Stimulated activated CD8-positive, alpha-beta memory T cell treated with anti-CD3 and anti-CD28 coated beads, Interleukin-4, amount 100 ng/mL, for 1 hour (primary cell): ENCODE measurements around the gene CAPSL.
"Not testable (repeated sequence)": the region's sequence is repeated elsewhere in the genome, so short reads cannot be mapped to it uniquely, and the experiment has no call there.

Experiments used
- DNase-seq, 2 donors: peaks; one replicate each; pipeline ENCODE4 v3.0.0-alpha.2; 2020; ENCODE audit warnings: low read depth in 2 of 2, low spot score in 1 of 2

Gene CAPSL

DNA sequence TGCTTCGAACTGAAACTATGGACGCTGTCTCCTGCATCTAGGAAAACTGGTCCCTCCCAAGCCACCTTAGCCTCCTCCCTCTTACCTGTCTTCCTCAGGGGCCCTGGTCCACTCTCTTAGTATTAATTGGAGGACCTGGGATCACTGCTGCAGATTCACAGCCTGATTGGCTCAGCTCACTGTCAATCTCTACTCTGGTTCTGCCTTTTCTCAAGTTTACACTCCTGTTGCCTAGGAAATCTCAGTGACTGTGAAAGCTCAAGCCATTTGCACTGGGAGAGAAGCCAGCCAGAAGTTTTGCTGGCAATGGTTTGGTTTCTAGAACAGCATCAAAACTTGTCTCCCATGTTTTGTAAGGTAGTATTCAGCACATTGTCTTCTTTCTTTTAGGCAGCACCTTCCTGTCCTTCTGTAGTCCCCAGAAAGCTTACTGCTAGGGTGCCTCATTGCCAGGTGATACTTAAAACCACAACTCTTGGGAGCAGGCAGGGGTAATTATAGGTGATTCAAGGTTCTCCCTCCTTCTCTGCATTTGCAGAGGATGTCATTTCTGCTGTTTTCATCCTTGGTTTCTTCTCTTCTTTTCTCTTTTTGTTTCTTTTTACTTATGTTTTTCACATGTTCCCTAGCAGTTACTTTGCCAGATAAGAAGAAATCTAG is at the start of gene CAPSL:
TSS of gene CAPSL (minus strand) at position 55 of the 660 bp plus-strand sequence. CDS start 17,502 bp downstream, outside the sequence.
- DNase-seq: no peak

- DNase-seq: no peak
Measured at GRCh38 chr5:35987776-35988175, 49.4 kb upstream of the CAPSL start.

- no peak for DNase-seq
Measured at GRCh38 chr5:35979715-35980114, 41.3 kb upstream of the CAPSL start.

DNA sequence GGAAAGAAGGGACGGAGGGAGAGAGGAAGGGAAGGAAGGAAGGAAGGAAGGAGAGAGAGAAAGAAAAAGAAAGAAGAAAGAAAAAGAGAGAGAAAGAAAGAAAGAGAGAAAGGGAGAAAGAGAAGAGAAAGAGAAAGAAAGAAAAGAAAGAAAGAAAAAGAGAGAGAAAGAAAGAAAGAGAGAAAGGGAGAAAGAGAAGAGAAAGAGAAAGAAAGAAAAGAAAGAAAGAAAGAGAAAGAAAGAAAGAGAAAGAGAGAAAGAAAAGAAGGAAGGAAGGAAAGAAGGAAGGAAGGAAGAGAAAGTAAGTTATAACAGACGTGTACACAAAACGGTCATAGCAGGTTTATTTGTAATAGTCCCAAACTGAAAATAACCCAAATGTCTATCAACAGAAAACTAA is 38.4 kb upstream of the CAPSL start:
- not testable (repeated sequence) for DNase-seq

GRCh38 chr5:35974570-35974969 is 36.1 kb upstream of the CAPSL start:
- no peak for DNase-seq

DNA sequence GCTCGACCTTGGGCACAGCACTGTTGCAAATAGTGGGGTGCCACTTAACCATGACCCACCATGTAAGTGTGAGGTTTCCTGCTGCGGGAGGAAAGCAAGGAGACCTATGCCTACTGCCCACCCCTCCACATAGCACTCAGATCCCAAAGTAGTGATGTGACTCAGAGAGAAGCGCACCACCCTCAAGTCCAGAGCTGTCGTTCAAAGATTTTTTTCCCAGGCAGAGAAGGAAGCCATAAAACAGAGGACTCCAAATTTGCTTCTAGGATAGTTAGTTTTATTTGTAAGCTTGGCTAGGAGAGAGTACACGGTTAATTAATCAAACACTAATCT is 33.4 kb upstream of the CAPSL start:
- no peak for DNase-seq

DNA sequence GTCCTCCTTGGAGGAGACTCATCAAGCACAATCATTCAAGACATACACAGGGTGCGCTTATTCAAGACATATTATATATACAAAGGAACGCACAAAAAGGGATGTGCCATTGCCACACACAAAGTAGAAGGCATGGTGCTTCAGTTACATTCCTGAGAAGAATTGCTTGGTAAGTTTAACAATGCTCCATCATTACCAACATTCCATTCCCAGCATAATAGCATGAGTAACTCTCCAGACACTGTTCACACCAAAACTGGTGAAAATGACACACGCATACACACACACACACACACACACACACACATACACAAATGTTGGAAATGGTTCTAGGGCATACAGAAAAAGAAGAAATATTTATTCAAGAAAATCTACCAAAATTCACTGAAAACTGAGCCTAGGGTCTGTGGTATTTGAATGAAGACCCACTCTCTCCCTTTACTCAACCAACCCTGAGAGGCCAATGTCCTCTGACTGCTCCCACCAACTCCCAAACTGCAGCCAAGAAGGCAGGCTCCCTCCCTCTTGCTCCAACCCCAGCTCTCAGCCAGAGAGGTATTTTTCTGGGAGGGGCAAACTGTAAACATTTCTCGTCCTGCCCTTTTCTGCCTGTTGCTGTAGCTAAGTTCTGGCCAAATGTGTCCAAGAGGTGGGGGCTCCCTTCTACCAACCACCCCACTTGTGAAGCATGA is 32.9 kb upstream of the CAPSL start:
- no peak for DNase-seq

- DNase-seq: no peak
Measured at GRCh38 chr5:35963381-35963843, 25.0 kb upstream of the CAPSL start.

GRCh38 chr5:35960328-35960727 is 21.9 kb upstream of the CAPSL start:
- DNase-seq: no peak

GRCh38 chr5:35956429-35956828 is 18.0 kb upstream of the CAPSL start:
- DNase-seq: no peak

GRCh38 chr5:35954175-35954574 is 15.8 kb upstream of the CAPSL start:
- DNase-seq: no peak

- DNase-seq: no peak
Measured at GRCh38 chr5:35947085-35947484, 8.7 kb upstream of the CAPSL start.

- no peak for DNase-seq
Measured at GRCh38 chr5:35939639-35940038, 1.2 kb upstream of the CAPSL start.

- DNase-seq: peak; percentile 24 to 35
Measured at GRCh38 chr5:35926389-35927051, 11.9 kb downstream of the CAPSL start.

DNA sequence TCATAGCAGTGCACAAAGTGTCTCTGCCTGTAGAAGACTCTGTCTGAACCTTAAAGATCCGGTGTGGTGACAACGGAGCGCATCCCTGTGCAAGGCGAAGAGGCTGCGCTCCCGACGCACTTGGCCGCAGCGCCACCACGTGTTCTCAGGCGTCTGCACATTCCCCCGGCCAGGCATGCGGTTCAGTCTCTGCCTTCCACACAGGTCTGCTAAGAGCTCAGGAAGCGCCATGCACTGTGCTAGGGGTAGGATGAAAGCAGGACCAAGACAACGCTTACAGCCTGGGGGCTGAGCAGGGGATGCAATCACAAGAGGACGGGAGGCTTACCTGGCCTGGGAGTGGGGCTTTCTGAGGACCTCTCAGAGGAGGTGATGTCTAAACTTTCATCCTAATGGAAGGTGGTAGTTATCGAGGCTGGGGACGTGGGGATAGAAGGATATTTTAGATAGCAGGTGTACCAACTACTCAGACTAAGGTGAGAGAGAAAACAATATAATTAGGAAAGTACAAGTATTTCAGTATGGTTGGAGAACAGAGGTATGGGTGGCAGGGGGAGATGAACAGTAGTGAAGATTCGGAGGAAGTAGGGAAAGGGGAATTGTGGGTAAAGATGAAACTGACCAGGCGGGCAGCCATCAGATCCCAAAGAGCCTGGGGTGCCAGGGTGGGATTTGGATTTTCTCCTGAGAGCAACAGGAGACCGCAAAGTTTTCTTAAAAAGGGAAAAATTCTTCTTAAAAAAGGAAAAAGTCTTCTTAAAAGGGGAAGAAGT is 13.3 kb downstream of the CAPSL start:
- peak; percentile 56 to 71 for DNase-seq

DNA sequence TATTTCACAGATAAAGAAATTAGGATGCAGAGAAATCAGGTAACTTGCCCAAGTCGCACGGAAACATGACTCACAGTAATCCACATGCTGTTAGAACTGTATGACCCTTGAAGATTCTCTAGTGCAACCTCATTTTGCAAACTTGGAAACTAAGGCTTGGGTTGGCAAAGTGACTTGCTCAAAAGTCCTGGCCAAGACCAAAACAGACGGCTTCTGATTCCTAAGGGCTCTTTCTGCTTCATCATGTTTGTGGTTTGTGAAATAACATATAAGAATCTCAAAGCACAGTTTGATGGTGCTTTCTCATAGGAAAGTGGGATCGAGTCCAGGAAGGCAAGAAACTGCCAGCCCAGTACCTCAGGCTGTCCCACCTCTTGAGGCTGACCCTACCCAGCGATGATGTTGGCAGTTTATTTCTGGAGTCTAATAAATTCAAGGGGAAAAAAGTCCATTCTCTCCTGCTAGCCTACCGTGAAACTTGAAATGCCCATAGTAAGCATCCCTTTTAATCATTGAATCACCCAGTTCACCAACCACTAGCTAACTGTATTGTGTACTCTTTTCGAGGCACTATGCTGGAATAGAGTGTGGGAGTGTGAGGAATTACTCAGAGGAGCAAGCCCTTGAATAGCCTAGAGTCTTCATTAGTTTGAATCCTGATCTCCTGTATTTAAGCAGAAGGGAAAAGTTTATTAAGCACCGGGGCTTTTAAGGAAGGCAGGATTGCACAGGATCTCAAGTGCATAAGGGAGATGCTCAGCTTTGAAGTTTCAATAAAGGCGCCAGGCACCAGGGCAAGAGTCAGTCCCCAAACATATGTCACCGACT is 14.1 kb downstream of the CAPSL start:
- DNase-seq: no peak

- DNase-seq: no peak
Measured at GRCh38 chr5:35922468-35922867, 16.0 kb downstream of the CAPSL start.

DNA sequence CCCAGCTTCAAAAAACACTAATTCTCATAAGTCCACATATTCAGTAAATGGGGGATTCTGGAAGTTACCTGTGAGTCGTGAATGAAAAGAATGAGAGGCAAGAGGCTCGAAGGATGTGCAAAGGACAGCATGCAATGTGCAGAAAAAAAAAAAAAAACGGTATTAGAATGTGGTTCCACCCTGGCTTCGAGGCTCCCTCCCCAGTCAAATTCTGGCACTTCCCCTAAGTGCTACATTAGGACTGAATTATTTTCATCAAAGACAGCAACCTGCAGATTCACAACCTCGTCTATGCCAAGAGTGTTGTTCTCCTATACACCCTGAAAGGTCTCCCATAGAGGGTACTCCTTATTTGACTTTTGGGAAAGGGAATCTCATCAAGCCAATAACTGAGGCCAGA is 16.5 kb downstream of the CAPSL start:
- no peak for DNase-seq

GRCh38 chr5:35920890-35921289 is 17.5 kb downstream of the CAPSL start:
- no peak for DNase-seq

- no peak for DNase-seq
Measured at GRCh38 chr5:35919191-35919590, 19.2 kb downstream of the CAPSL start.

GRCh38 chr5:35908814-35909213 is 29.6 kb downstream of the CAPSL start:
- no peak for DNase-seq
